ENCODE data around the gene CHI3L2. TPM values are rescaled to one million over a fixed set of nuclear protein-coding genes. Genes with fewer than 3 reads are reported as not detected.

Gene CHI3L2
- total RNA-seq, 4 donors from 2014 or later = 0.82 to 2.7 TPM; not detected in 2

GRCh38 chr1:111196213-111196612 lies 31.3 kb upstream of the CHI3L2 start:
- no peaks in the 10 kb centered on the region for H3K27me3 ChIP-seq
- peaks cover 0 to 7% (median 0%) of the 10 kb centered on the region in 4 donors for H3K36me3 ChIP-seq
- no peak overlapping the region for H3K27ac ChIP-seq
- WGBS, 2 donors (ENCODE audit: low coverage in 1 of 2) = 89 to 91% methylated on average over 1 to 2 of the region's 2 CpGs
- no peaks in the 10 kb centered on the region for H3K9me3 ChIP-seq
- intact Hi-C loops (cut with DNase I; ENCODE audit: low total_unique reads) (no loop called here), in situ Hi-C loops (cut with MboI; ENCODE audit: low pct_ligation_motif_present in 1 of 4, low pct_unique_long_range_greater_than_20kb in 1 of 4, low sequenced_read_pairs in 3 of 4) (no loop called here)
- H3K4me3 ChIP-seq = peak overlapping the region in 1 of 4 donors; percentile 12
- no peak for TF ChIP-seq POLR2A (IDR thresholded peaks at IDR 0.05)
- TF ChIP-seq EP300 (IDR thresholded peaks at IDR 0.05; ENCODE audit: low read depth) = no peak
- no peak for TF ChIP-seq CTCF (IDR thresholded peaks at IDR 0.05)
- TF ChIP-seq POLR2AphosphoS5 (IDR thresholded peaks at IDR 0.05) = no peak
- peaks cover 19 to 65% (median 35%) of the 10 kb centered on the region in 4 donors for H3K4me1 ChIP-seq
- no peak for DNase-seq

GRCh38 chr1:111197598-111198284 lies 29.8 kb upstream of the CHI3L2 start:
- H3K27ac ChIP-seq = peak overlapping the region in 2 of 4 donors; percentile 37 to 92
- in situ Hi-C loops (cut with MboI; ENCODE audit: low pct_ligation_motif_present in 1 of 4, low pct_unique_long_range_greater_than_20kb in 1 of 4, low sequenced_read_pairs in 3 of 4) = no loop called here
- intact Hi-C loops (cut with DNase I; ENCODE audit: low total_unique reads) = no loop called here
- H3K27me3 ChIP-seq = no peaks in the 10 kb centered on the region
- DNase-seq = no peak
- peak overlapping the region in 1 of 4 donors; percentile 40 for H3K4me3 ChIP-seq
- H3K9me3 ChIP-seq = no peaks in the 10 kb centered on the region
- no peak for TF ChIP-seq EP300 (IDR thresholded peaks at IDR 0.05; ENCODE audit: low read depth)
- no peak for TF ChIP-seq POLR2AphosphoS5 (IDR thresholded peaks at IDR 0.05)
- no peak for TF ChIP-seq POLR2A (IDR thresholded peaks at IDR 0.05)
- TF ChIP-seq CTCF (IDR thresholded peaks at IDR 0.05) = peak in 2 of 5 experiments; percentile 30 to 33
- peaks cover 29 to 65% (median 40%) of the 10 kb centered on the region in 4 donors for H3K4me1 ChIP-seq
- H3K36me3 ChIP-seq = peaks cover 0 to 7% (median 0%) of the 10 kb centered on the region in 4 donors
- WGBS, 2 donors (ENCODE audit: low coverage in 1 of 2) = 74% methylated on average over 6 of the region's 6 CpGs; no CpG with 5 or more reads in 1 of the 2 donors

- DNase-seq = no peak
- Histone ChIP-seq H3K4me1 (peaks cover 24 to 62% (median 40%) of the 10 kb centered on the region in 4 donors), H3K4me3 (peak overlapping the region in 3 of 4 donors; percentile 2 to 40 (median 10)), H3K36me3 (peaks cover 0 to 7% (median 0%) of the 10 kb centered on the region in 4 donors), H3K9me3 (no peaks in the 10 kb centered on the region), H3K27me3 (no peaks in the 10 kb centered on the region), H3K27ac (peak overlapping the region; percentile 86 to 94 (median 92))
- intact Hi-C loops (cut with DNase I; ENCODE audit: low total_unique reads) (no loop called here), in situ Hi-C loops (cut with MboI; ENCODE audit: low pct_ligation_motif_present in 1 of 4, low pct_unique_long_range_greater_than_20kb in 1 of 4, low sequenced_read_pairs in 3 of 4) (no loop called here)
- WGBS, 2 donors (ENCODE audit: low coverage in 1 of 2) = 60 to 94% methylated on average over 1 to 5 of the region's 5 CpGs
- TF ChIP-seq CTCF (IDR thresholded peaks at IDR 0.05) (no peak), POLR2AphosphoS5 (IDR thresholded peaks at IDR 0.05) (no peak)
These were observed 28.7 kb upstream of the CHI3L2 start for GRCh38 chr1:111198836-111199235.

- Histone ChIP-seq H3K9me3 (no peaks in the 10 kb centered on the region), H3K27ac (peak overlapping the region; percentile 86 to 94 (median 92)), H3K4me1 (peaks cover 20 to 57% (median 38%) of the 10 kb centered on the region in 4 donors), H3K4me3 (peak overlapping the region in 3 of 4 donors; percentile 2 to 40 (median 10)), H3K27me3 (no peaks in the 10 kb centered on the region), H3K36me3 (peaks cover 0 to 7% (median 0%) of the 10 kb centered on the region in 4 donors)
- in situ Hi-C loops (cut with MboI; ENCODE audit: low pct_ligation_motif_present in 1 of 4, low pct_unique_long_range_greater_than_20kb in 1 of 4, low sequenced_read_pairs in 3 of 4) = no loop called here
- DNase-seq = no peak
- intact Hi-C loops (cut with DNase I; ENCODE audit: low total_unique reads) = no loop called here
- 89% methylated on average over 3 of the region's 3 CpGs; no CpG with 5 or more reads in 1 of the 2 donors for WGBS, 2 donors (ENCODE audit: low coverage in 1 of 2)
- no peak for TF ChIP-seq POLR2A (IDR thresholded peaks at IDR 0.05)
- TF ChIP-seq EP300 (IDR thresholded peaks at IDR 0.05; ENCODE audit: low read depth) = no peak
These were observed 28.2 kb upstream of the CHI3L2 start for GRCh38 chr1:111199329-111199728.
